ENCODE data around the gene FAM20C.

The FAM20C gene

DNA sequence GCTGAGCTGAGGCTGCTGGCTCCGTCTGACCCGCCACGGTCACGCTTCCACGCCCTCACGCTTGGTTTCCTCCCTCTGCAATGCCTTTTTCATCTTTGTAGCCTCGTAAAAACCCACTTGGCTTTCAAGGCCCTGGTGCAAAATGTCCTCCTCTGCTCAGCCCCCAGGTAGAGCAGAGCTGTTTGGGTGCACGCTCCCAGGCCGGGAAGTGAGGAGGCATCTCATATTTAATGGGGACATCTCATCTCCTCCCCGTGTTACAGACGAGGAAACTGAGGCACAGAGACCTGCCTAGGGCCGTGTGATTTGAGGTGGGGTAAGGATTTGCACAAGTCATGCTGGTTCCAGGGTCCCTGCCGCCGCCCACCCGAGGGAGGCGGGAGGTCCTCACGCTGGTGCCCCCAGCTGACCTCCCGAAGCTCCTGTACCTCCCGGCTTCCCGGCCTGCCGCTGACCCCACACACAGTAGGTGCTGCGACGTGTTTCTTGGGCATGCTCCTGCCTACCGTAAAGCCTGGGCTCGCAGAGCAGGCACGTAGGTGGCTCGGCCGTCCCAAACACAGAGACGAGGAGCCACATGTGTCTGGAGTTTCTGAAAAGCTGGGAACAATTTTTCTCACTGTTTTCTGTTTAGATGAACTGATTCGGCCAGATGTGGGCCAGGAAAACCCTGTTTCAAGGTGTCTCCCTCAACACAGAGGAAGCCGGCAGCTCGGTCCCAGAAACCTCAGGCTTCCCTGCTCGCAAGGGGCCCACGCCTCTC is 109.1 kb downstream of the FAM20C start:
- Histone ChIP-seq H3K36me3 (ENCODE audit: insufficient read depth, low read length) (no peaks in the 10 kb centered on the region), H3K4me1 (ENCODE audit: insufficient read depth, low read length) (no peaks in the 10 kb centered on the region)

DNA sequence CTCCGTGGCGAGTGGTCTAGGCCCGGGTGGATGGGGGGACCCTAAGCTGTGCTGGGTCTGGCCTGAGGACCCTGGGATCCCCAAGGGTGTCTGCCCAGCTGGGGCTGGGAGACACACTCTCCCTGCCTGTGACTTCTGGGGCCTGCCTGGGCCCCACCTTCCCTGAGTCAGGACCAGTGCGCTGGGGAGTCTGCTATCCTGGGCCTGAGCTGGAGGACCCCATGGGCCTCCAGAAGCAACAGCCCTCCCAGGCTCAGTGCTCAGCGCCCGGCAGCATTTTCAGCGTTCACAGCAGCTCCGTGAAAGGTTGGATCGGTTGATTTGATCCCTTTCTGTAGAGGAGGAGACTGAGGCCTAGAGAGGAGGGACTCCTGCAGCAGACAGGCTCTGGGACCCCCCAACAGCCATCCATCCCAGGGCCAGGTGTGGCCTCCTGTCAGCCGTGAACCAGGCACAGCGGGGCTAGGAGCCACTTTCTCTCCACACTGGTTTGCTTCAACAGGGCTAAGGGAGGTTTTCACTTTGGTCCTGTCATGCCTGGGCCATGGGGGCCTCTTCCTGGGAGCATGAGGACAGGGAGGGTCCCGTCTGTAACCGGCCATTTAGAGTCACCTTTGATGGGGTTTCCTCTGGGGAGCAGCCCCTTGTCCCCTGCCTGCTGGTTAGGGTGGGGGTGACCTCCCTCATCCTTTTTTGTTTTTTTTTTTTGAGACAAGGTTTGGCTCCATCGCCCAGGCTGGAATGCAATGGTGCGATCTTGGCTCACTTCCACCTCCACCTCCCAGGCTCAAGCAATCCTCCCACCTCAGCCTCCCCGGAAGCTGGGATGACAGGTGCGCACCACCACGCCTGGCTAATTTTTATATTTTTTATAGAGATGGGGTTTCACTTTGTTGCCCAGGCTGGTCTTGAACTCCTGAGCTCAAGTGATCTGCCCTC is 110.0 kb downstream of the FAM20C start:
- Histone ChIP-seq H3K4me3 (ENCODE audit: low read length) (no peak overlapping the region), H3K27me3 (ENCODE audit: insufficient read depth, low read length) (no peaks in the 10 kb centered on the region), H3K36me3 (ENCODE audit: insufficient read depth, low read length) (no peaks in the 10 kb centered on the region), H3K9me3 (ENCODE audit: low read length) (no peaks in the 10 kb centered on the region), H3K4me1 (ENCODE audit: insufficient read depth, low read length) (no peaks in the 10 kb centered on the region), H2AFZ (ENCODE audit: low read depth, low read length) (no peak overlapping the region)

More for the DNA sequence above, 109.1 kb downstream of the FAM20C start:
- Histone ChIP-seq H2AFZ (ENCODE audit: low read depth, low read length) (no peak overlapping the region), H3K4me3 (ENCODE audit: low read length) (no peak overlapping the region), H3K27me3 (ENCODE audit: insufficient read depth, low read length) (no peaks in the 10 kb centered on the region), H3K9me3 (ENCODE audit: low read length) (no peaks in the 10 kb centered on the region)

DNA sequence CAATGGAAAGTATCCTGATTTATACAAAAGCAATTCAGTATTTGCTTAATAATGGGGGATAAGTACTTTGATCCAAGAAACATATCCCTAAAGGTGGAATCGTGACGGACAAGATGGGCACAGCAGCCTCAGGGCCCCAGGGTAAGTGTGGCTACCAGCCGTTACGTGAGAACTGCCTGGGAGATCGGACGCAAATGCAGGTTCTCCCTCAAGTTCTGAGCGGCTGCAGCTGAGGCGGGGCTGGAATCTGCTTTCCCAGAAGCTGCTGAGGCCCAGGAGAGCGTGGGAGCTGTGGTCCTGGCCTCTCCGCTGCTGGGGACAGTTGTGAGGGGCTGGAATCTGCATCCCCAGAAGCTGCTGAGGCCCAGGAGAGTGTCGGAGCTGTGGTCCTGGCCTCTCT is 111.1 kb downstream of the FAM20C start:
- Histone ChIP-seq H3K4me3 (ENCODE audit: low read length) (no peak overlapping the region), H3K27me3 (ENCODE audit: insufficient read depth, low read length) (no peaks in the 10 kb centered on the region), H3K4me1 (ENCODE audit: insufficient read depth, low read length) (no peaks in the 10 kb centered on the region), H2AFZ (ENCODE audit: low read depth, low read length) (no peak overlapping the region), H3K9me3 (ENCODE audit: low read length) (no peaks in the 10 kb centered on the region), H3K36me3 (ENCODE audit: insufficient read depth, low read length) (no peaks in the 10 kb centered on the region)

DNA sequence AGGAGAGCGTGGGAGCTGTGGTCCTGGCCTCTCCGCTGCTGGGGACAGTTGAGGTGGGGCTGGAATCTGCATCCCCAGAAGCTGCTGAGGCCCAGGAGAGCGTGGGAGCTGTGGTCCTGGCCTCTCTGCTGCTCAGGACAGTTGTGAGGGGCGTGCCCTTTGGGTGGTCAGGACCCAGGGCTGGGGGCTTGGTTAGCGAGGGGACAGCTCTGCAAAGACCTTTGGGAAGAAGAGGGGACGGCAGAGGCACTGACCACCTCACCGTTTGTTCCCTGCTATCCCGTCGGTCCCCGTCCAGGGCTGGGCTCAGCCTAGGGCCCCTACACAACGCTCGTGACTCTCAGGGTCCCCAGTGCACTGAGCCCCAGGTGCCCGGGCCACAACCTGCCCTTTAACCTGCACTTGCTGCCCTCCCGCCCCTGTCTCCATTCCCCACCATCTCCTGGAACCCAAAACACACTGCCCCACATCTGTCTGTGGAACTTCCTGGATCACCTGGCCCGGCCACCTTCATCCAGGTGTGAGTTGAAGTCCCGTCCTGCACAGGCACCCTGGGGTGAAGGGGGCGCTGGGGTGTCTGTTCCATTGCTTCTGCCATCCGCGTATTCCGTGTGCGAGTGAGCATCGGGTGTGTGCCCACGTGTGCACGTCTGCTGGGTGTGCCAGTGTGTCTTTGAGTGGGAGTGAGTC is 111.7 kb downstream of the FAM20C start:
- H3K36me3 ChIP-seq (ENCODE audit: insufficient read depth, low read length), result no peaks in the 10 kb centered on the region
- no peak overlapping the region for H3K4me3 ChIP-seq (ENCODE audit: low read length)
- no peak overlapping the region for H2AFZ ChIP-seq (ENCODE audit: low read depth, low read length)
- no peaks in the 10 kb centered on the region for H3K4me1 ChIP-seq (ENCODE audit: insufficient read depth, low read length)
- no peaks in the 10 kb centered on the region for H3K9me3 ChIP-seq (ENCODE audit: low read length)
- H3K27me3 ChIP-seq (ENCODE audit: insufficient read depth, low read length), result no peaks in the 10 kb centered on the region

DNA sequence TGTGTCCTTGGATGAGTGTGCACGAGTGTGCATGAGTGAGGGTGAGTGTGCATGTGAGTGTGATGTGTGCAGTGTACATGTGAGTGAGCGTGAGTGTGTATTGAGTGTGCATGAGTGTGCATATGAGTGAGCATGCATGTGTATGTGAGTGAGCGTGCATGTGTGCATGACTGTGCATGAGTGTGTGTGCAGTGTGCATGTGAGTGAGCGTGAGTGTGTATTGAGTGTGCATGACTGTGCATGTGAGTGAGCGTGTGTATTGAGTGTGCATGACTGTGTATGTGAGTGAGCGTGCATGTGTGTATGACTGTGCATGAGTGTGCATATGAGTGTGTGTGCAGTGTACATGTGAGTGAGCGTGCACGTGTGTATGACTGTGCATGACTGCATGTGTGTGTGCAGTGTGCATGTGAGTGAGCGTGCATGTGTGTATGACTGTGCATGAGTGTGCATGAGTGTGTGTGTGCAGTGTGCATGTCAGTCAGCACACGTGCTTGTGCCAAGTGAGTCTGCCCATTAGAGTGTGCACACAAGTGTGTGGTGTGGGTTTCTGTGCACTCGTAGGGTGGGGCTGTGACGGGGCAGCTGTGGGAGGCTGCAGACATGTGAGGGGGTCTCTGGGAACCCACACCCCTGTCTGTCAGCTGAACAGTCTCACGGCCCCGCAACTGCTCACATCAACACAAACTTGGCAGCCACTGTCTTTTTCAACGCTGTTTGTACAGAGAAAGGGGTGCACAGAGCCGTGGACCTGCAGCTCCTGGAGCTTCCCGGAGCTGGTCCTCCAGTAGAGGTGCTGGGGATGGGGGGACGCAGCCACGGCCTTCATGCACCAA is 112.4 kb downstream of the FAM20C start:
- Histone ChIP-seq H3K36me3 (ENCODE audit: insufficient read depth, low read length) (no peaks in the 10 kb centered on the region), H3K9me3 (ENCODE audit: low read length) (no peaks in the 10 kb centered on the region), H3K4me1 (ENCODE audit: insufficient read depth, low read length) (no peaks in the 10 kb centered on the region), H3K27me3 (ENCODE audit: insufficient read depth, low read length) (no peaks in the 10 kb centered on the region), H3K4me3 (ENCODE audit: low read length) (no peak overlapping the region), H2AFZ (ENCODE audit: low read depth, low read length) (no peak overlapping the region)

DNA sequence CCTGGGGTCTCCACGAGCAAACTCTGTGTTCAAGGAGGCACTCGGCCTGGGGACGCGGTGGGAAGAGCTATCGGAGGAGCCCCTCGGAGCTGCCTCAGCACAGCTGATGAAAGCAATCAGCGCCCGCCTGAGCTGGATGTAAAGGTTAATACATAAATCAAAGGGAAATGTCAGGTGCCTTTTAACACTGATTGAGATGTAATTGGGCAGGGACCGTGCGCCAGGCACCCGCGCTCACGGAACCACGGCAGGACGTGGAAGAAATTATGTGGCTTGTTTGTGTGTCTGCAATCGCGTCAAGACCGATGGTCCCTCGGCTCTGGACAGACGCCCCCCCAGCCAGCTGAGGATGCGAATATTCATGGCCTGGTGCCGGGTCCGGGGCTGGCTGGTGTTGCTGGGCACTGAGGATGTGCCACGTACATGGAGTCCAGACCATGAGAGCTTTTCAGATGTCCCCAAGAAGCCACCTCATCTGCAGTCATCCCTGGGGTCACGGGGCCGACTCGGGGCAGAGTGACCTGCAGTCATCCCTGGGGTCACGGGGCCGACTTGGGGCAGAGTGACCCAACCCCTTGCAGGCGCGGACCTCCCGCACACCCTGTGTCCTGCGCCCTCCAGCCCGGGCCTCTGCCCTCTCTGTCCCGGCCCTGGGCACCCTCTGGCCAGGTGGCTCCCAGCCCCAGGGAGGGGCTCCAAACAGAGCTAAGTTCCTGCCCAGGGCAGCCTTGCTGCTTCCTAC is 113.2 kb downstream of the FAM20C start:
- no peak overlapping the region for H3K4me3 ChIP-seq (ENCODE audit: low read length)
- H3K36me3 ChIP-seq (ENCODE audit: insufficient read depth, low read length), result no peaks in the 10 kb centered on the region
- H2AFZ ChIP-seq (ENCODE audit: low read depth, low read length), result no peak overlapping the region
- no peaks in the 10 kb centered on the region for H3K27me3 ChIP-seq (ENCODE audit: insufficient read depth, low read length)
- no peaks in the 10 kb centered on the region for H3K9me3 ChIP-seq (ENCODE audit: low read length)
- H3K4me1 ChIP-seq (ENCODE audit: insufficient read depth, low read length), result no peaks in the 10 kb centered on the region

DNA sequence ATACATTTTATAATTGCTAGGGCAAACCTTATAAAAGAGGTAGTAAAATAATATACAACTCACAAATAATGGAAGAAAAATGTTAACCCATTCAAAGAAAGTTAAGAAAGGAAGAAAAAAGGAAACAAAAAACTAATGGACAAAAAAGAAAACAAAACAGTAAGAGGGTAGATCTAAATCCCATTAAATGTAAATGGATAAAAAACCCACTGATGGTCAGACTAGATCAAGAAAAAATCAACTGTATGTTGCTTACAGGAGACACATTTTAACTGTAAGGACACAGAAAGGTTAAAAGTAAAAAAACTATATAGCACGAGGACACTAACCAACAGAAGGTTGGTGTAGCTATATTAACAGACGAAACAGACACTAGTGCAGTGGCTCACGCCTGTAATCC is 115.6 kb downstream of the FAM20C start:
- no peak overlapping the region for H3K4me3 ChIP-seq (ENCODE audit: low read length)
- no peaks in the 10 kb centered on the region for H3K4me1 ChIP-seq (ENCODE audit: insufficient read depth, low read length)
- H3K9me3 ChIP-seq (ENCODE audit: low read length), result no peaks in the 10 kb centered on the region
- no peak overlapping the region for H2AFZ ChIP-seq (ENCODE audit: low read depth, low read length)
- H3K27me3 ChIP-seq (ENCODE audit: insufficient read depth, low read length), result no peaks in the 10 kb centered on the region
- H3K36me3 ChIP-seq (ENCODE audit: insufficient read depth, low read length), result no peaks in the 10 kb centered on the region

DNA sequence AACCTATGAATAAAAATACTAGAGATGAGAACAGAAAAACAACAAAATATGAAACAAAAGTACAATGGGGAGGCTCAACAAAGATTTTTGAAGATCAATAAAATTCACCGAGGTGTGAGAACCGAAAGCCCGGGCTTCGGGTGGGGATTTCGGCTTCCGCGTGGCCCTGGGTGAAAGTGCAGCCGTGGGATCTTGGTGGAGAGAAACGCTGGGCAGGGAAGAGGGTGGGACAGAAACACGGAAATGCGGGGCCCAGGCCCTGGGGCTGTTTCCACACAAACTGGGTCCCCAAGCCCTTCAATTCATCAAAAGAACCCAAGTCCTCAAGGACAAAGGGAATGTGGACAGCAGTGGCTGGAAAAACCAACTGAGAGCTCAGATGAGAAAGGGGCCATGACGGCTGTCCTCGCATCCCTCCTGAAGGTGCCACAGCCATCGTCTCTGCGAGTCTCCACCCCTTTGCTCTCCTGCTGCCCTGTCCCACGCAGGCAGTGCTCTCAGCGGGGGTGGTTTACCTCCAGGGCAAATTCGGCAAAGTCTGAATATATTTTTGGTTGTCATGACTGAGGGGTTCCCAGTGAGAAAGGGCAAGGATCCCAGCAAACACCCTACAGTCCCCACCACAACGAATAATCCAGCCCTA is 117.3 kb downstream of the FAM20C start:
- H3K4me3 ChIP-seq (ENCODE audit: low read length), result no peak overlapping the region
- H3K9me3 ChIP-seq (ENCODE audit: low read length), result no peaks in the 10 kb centered on the region
- H2AFZ ChIP-seq (ENCODE audit: low read depth, low read length), result no peak overlapping the region
- H3K4me1 ChIP-seq (ENCODE audit: insufficient read depth, low read length), result no peaks in the 10 kb centered on the region
- H3K36me3 ChIP-seq (ENCODE audit: insufficient read depth, low read length), result no peaks in the 10 kb centered on the region
- H3K27me3 ChIP-seq (ENCODE audit: insufficient read depth, low read length), result no peaks in the 10 kb centered on the region
